Stimulated activated CD8-positive, alpha-beta memory T cell treated with anti-CD3 and anti-CD28 coated beads, Interleukin-4, amount 100 ng/mL, for 24 hours (primary cell): ENCODE results near the gene TMEM82.

Experiments used
- DNase-seq: peaks from one replicate; pipeline ENCODE4 v3.0.0-alpha.2; 2020; ENCODE audit warnings: low read depth

Gene TMEM82

DNA sequence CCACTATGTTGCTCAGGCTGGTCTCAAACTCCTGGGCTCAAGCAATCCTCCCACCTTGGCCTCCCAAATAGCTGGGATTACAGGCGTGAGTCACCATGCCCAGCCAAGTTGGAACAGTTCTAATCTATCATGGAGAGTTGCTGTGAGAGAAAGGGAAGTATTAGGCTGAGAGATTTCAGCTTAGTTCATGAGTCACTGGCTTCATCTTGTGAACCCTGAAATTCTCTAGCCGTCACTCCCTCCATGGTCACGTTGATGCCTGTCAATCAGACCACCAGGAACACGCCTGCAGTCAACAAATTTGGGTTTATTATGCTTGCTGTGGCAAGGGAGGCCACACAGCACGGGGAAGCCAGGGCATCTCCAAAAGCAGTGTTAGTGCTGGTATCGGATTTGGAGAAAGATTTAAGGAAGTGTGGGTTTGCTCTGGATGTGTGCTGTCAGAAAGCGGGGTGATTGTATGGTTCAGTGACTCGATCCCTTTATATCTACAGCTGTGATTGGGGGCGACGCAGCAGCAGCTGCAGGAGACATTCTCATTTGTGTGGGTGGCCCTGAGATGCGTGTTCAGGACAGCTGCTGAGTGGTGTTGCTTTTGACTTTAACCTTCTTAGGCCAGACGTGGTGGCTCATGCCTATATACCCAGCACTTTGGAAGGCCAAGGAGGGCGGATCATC, 46.5 kb downstream of the TMEM82 start:
- no peak for DNase-seq

DNA sequence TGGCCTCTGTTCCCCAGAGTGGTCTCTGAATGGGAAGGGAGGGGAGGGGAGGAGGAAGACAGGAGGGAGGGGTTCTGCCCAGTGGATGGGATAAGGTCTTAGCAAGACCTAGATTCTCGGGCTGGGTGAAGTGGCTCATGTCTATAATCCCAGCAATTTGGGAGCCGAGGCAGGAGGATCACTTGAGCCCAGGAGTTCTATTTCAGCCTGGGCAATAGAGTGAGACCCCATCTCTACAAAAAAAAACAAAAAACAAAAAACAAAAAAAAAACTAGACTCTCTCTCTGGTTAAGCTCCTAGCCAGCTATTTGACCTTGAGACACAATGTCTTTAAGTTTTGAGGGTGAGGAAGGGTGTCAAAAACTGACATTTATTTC, 53.8 kb downstream of the TMEM82 start:
- DNase-seq, result no peak
